Measurements from ENCODE around the gene MBNL1.

DNA sequence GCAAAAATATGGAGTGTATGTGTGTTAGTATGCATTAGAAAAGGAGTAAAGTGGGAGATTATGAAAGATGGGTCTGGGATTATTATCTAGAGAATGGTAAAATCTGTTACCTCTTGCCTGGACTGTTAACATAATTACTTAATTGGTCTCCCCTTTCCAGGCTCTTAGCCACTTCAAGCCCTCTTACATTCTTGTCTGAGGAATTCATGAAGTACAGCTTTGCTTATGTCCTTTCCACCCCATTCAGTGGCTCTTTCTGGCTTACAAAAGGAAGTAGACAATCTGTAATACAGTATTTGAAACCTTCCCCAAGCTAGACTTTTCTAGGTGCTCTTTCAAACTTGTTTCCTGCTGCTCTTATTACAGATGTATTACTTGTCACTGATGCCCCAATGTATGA, 129.8 kb downstream of the MBNL1 start:
- TF ChIP-seq POLR2A (IDR thresholded peaks at IDR 0.05; ENCODE audit: low read length) = no peak
- TF ChIP-seq GATA1 (IDR thresholded peaks at IDR 0.05; ENCODE audit: low read depth, low read length) = no peak

Data from erythroblast (primary cell).